HL-60 (cell line): ENCODE results near the gene EFNA5.

Source experiments
- DNase-seq, 2 experiments: peaks; one replicate each; pipeline ENCODE4 v3.0.0-alpha.2; 2010 to 2020; ENCODE audit warnings: low read depth in 1 of 2, low spot score in 1 of 2
- H3K27ac ChIP-seq: fragments of 250-450 bp; sonication (Bioruptor Pico); replicated peaks from 2 replicates; pipeline ENCODE4 v1.5.1; 2020; ENCODE audit warnings: mild to moderate bottlenecking, moderate library complexity
- H3K27me3 ChIP-seq: fragments of 250-450 bp; sonication (Bioruptor Pico); 2 replicates; pipeline ENCODE4 v1.5.1; 2021; ENCODE audit warnings: mild to moderate bottlenecking, moderate library complexity; ENCODE audit not compliant: insufficient read depth, poor library complexity, severe bottlenecking
- H3K4me3 ChIP-seq: replicated peaks from 2 replicates; pipeline ENCODE4 v1.5.1; 2011; ENCODE audit warnings: mild to moderate bottlenecking, control low read depth, low read length; ENCODE audit not compliant: insufficient read depth
- GABPA ChIP-seq: IDR thresholded peaks from 2 replicates; pipeline ENCODE4 v1.6.1; 2012; ENCODE audit warnings: low read depth
- POLR2AphosphoS5 ChIP-seq: IDR thresholded peaks from 2 replicates; pipeline ENCODE4 v1.6.1; 2012; ENCODE audit warnings: low read depth
- SPI1 ChIP-seq: IDR thresholded peaks from 2 replicates; pipeline ENCODE4 v1.6.1; 2012; ENCODE audit warnings: low read depth, mild to moderate bottlenecking, borderline replicate concordance
- TF ChIP-seq, protein P1 (sequence below): IDR thresholded peaks from 2 replicates; pipeline ENCODE4 v1.6.1; 2012; ENCODE audit warnings: low read depth; ENCODE audit not compliant: insufficient replicate concordance
- TF ChIP-seq, protein P2 (sequence below): IDR thresholded peaks from one replicate; pipeline ENCODE4 v1.5.1; 2011; ENCODE audit warnings: low read length, control low read depth, inconsistent platforms; ENCODE audit not compliant: insufficient read depth

Gene EFNA5

DNA sequence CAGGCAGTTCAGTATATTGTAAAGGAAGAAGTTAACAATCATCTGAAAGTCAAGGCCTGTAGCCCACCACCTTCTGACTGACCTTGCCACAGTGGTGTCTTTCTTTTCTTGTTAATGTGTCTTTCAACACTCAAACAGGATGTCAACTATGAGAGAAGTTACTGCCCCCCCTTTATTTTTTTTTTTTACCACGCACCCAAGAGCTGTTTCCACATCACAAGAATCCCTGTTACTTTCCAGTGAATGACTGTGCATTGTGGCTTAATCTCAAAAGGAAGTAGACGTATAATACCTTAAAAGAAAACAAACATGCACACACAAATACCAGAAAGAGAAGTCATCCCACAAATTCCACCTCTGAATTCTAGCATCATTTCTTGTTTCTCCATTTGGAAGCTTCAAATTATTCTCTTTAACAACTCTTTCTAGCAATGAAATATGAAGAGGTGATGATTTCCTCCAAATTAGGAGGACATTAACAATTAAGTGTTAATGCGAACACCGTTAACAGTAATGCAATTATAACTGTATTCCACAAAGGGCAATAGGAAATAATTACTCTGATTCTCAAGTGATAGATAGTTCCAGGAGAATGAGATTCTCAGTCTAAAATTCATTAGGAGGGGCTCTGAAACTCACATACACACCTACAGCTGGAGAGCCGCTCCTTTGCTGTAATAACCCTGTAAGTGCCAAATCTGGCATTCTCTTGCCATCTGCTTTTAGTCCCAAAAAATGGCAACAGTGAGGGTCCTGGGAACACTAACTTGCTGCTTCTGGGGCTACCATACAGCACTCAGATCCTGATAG, 201.0 kb downstream of the EFNA5 start:
- H3K4me3 ChIP-seq: no peak overlapping the region
- TF ChIP-seq GABPA (no peak), POLR2AphosphoS5 (no peak), SPI1 (no peak)
- TF ChIP-seq, protein P1, sequence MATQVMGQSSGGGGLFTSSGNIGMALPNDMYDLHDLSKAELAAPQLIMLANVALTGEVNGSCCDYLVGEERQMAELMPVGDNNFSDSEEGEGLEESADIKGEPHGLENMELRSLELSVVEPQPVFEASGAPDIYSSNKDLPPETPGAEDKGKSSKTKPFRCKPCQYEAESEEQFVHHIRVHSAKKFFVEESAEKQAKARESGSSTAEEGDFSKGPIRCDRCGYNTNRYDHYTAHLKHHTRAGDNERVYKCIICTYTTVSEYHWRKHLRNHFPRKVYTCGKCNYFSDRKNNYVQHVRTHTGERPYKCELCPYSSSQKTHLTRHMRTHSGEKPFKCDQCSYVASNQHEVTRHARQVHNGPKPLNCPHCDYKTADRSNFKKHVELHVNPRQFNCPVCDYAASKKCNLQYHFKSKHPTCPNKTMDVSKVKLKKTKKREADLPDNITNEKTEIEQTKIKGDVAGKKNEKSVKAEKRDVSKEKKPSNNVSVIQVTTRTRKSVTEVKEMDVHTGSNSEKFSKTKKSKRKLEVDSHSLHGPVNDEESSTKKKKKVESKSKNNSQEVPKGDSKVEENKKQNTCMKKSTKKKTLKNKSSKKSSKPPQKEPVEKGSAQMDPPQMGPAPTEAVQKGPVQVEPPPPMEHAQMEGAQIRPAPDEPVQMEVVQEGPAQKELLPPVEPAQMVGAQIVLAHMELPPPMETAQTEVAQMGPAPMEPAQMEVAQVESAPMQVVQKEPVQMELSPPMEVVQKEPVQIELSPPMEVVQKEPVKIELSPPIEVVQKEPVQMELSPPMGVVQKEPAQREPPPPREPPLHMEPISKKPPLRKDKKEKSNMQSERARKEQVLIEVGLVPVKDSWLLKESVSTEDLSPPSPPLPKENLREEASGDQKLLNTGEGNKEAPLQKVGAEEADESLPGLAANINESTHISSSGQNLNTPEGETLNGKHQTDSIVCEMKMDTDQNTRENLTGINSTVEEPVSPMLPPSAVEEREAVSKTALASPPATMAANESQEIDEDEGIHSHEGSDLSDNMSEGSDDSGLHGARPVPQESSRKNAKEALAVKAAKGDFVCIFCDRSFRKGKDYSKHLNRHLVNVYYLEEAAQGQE: no peak
- TF ChIP-seq, protein P2, sequence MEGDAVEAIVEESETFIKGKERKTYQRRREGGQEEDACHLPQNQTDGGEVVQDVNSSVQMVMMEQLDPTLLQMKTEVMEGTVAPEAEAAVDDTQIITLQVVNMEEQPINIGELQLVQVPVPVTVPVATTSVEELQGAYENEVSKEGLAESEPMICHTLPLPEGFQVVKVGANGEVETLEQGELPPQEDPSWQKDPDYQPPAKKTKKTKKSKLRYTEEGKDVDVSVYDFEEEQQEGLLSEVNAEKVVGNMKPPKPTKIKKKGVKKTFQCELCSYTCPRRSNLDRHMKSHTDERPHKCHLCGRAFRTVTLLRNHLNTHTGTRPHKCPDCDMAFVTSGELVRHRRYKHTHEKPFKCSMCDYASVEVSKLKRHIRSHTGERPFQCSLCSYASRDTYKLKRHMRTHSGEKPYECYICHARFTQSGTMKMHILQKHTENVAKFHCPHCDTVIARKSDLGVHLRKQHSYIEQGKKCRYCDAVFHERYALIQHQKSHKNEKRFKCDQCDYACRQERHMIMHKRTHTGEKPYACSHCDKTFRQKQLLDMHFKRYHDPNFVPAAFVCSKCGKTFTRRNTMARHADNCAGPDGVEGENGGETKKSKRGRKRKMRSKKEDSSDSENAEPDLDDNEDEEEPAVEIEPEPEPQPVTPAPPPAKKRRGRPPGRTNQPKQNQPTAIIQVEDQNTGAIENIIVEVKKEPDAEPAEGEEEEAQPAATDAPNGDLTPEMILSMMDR: no peak
- peak overlapping the region; percentile 35; the same call in 1 of the 2 replicates for H3K27ac ChIP-seq
- H3K27me3 ChIP-seq: no peaks in the 10 kb centered on the region
- peak; percentile 1 to 37 for DNase-seq

DNA sequence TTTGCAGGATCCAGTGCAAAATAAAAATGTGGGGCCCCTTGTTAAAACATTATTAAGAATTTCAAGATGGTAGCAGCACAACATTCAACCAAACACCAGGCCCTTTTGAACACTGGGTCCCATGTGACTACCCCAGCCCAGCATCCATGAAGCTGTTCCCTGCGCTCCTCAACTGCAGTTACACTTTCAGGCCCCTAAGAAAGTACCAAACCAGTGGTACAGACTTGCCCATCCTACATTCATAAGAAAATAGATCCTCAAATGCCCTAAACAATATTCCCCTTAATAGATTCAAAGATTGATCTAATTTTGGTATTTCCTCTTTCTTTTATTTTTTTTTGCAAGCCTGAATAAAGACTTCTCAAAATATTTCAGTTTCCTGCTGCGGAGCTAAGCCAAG, 201.7 kb downstream of the EFNA5 start:
- TF ChIP-seq, protein P1: no peak
- TF ChIP-seq, protein P2: no peak
- TF ChIP-seq SPI1 (no peak), POLR2AphosphoS5 (no peak), GABPA (no peak)
- no peaks in the 10 kb centered on the region for H3K27me3 ChIP-seq
- H3K27ac ChIP-seq: peak overlapping the region; percentile 12; the same call in 1 of the 2 replicates
- DNase-seq: no peak
- H3K4me3 ChIP-seq: no peak overlapping the region

DNA sequence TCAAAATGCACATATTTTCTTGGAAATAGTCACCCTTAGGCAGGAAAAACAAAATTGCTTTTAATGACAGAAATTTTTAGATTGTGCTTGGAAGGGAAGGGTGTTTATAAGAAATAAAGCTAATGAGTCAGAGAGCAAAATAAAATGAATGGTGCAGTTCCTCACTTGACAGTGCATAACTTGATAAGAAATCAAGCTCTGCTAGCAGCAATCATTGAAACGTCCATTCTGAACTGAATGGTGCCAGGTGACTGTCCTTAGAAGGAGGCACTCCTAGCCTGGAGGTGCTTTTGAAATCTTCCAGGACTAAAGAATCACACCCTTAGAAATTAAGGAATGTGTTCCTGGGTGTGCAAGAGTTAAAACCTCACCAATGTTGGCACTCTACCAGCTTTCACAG, 202.5 kb downstream of the EFNA5 start:
- TF ChIP-seq, protein P1: no peak
- no peak for TF ChIP-seq POLR2AphosphoS5
- no peak for TF ChIP-seq GABPA
- no peak for TF ChIP-seq SPI1
- TF ChIP-seq, protein P2: no peak

More for the DNA sequence above, 202.5 kb downstream of the EFNA5 start:
- no peak overlapping the region for H3K27ac ChIP-seq
- H3K27me3 ChIP-seq: no peaks in the 10 kb centered on the region
- no peak for DNase-seq
- no peak overlapping the region for H3K4me3 ChIP-seq
